ENCODE data around the gene TGM1.
"Not testable (repeated sequence)": the region's sequence is repeated elsewhere in the genome, so short reads cannot be mapped to it uniquely, and the experiment has no call there.

Gene TGM1

GRCh38 chr14:24203249-24203886 is 59.6 kb downstream of the TGM1 start:
- not testable (repeated sequence) for DNase-seq

GRCh38 chr14:24202538-24202937 is 60.4 kb downstream of the TGM1 start:
- not testable (repeated sequence) for DNase-seq
